RKO (cell line): ENCODE measurements around the gene THUMPD2.
"Not testable (repeated sequence)": the region's sequence is repeated elsewhere in the genome, so short reads cannot be mapped to it uniquely, and the experiment has no call there.

Experiments used
- DNase-seq: peaks from one replicate; pipeline ENCODE4 v3.0.0-alpha.2; 2016; ENCODE audit warnings: low spot score

THUMPD2 gene

GRCh38 chr2:39757156-39757555 is 21.9 kb downstream of the THUMPD2 start:
- DNase-seq, result no peak

GRCh38 chr2:39755466-39755865 is 23.6 kb downstream of the THUMPD2 start:
- no peak for DNase-seq

GRCh38 chr2:39743269-39743776 is 35.7 kb downstream of the THUMPD2 start:
- DNase-seq, result no peak

GRCh38 chr2:39741871-39742270 is 37.2 kb downstream of the THUMPD2 start:
- DNase-seq, result no peak

GRCh38 chr2:39739386-39739785 is 39.7 kb downstream of the THUMPD2 start:
- DNase-seq, result no peak

GRCh38 chr2:39738936-39739335 is 40.1 kb downstream of the THUMPD2 start:
- no peak for DNase-seq

GRCh38 chr2:39737661-39738060 is 41.4 kb downstream of the THUMPD2 start:
- DNase-seq, result no peak

- no peak for DNase-seq
Observed at GRCh38 chr2:39736640-39737039, 42.4 kb downstream of the THUMPD2 start.

GRCh38 chr2:39735648-39736047 is 43.4 kb downstream of the THUMPD2 start:
- no peak for DNase-seq

- no peak for DNase-seq
Observed at GRCh38 chr2:39734445-39734844, 44.6 kb downstream of the THUMPD2 start.

- DNase-seq, result no peak
Observed at GRCh38 chr2:39733070-39733674, 45.9 kb downstream of the THUMPD2 start.

- no peak for DNase-seq
Observed at GRCh38 chr2:39732482-39732881, 46.6 kb downstream of the THUMPD2 start.

- DNase-seq, result no peak
Observed at GRCh38 chr2:39731546-39731945, 47.5 kb downstream of the THUMPD2 start.

GRCh38 chr2:39730685-39731302 is 48.3 kb downstream of the THUMPD2 start:
- DNase-seq, result peak; percentile 38

- DNase-seq, result no peak
Observed at GRCh38 chr2:39730276-39730675, 48.8 kb downstream of the THUMPD2 start.

GRCh38 chr2:39728941-39729351 is 50.1 kb downstream of the THUMPD2 start:
- peak; percentile 67 for DNase-seq

GRCh38 chr2:39728085-39728484 is 51.0 kb downstream of the THUMPD2 start:
- DNase-seq, result not testable (repeated sequence)

- no peak for DNase-seq
Observed at GRCh38 chr2:39725401-39725800, 53.7 kb downstream of the THUMPD2 start.

GRCh38 chr2:39724828-39725144 is 54.3 kb downstream of the THUMPD2 start:
- DNase-seq, result no peak

GRCh38 chr2:39723946-39724827 is 54.9 kb downstream of the THUMPD2 start:
- DNase-seq, result peak; percentile 22

- no peak for DNase-seq
Observed at GRCh38 chr2:39723497-39723896, 55.6 kb downstream of the THUMPD2 start.

- no peak for DNase-seq
Observed at GRCh38 chr2:39720970-39721369, 58.1 kb downstream of the THUMPD2 start.

- DNase-seq, result no peak
Observed at GRCh38 chr2:39719317-39719716, 59.7 kb downstream of the THUMPD2 start.
